GM23338 (cell line): ENCODE results near the gene PSMB5. TPM values are rescaled to one million over a fixed set of nuclear protein-coding genes. Genes with fewer than 3 reads are reported as not detected.

ENCODE experiments used
- CREB1 ChIP-seq: fragments of 250-450 bp; sonication (Bioruptor Pico); IDR thresholded peaks from 2 replicates; pipeline ENCODE4 v1.5.0; 2020; ENCODE audit warnings: low read depth, mild to moderate bottlenecking, moderate library complexity
- EZH2 ChIP-seq: fragments of 200-600 bp; sonication (generic); IDR thresholded peaks from one replicate; pipeline ENCODE4 v1.8.0; 2017; ENCODE audit warnings: antibody characterized with exemption, mild to moderate bottlenecking, low read depth; ENCODE audit not compliant: unreplicated experiment
- JUNB ChIP-seq: IDR thresholded peaks from one replicate; pipeline ENCODE4 v1.6.1; 2016; ENCODE audit warnings: antibody characterized with exemption; ENCODE audit not compliant: unreplicated experiment
- NANOG ChIP-seq: IDR thresholded peaks from 2 replicates; pipeline ENCODE4 v1.6.1; 2016; ENCODE audit warnings: antibody characterized with exemption, borderline replicate concordance
- POLR2AphosphoS5 ChIP-seq: IDR thresholded peaks from 2 replicates; pipeline ENCODE4 v1.6.1; 2016; ENCODE audit warnings: antibody characterized with exemption, low read depth
- ZNF114 ChIP-seq: fragments of 250-450 bp; sonication (Bioruptor Pico); IDR thresholded peaks from 2 replicates; pipeline ENCODE4 v1.5.0; 2020; ENCODE audit warnings: mild to moderate bottlenecking, moderate library complexity
- polyA plus RNA-seq: library from polyadenylated mRNA; unstranded; fragments of >200 nt; fragmentation: Nextera tagmentation; extraction: Ambion mirVana; gene quantifications from 2 replicates; pipeline ENCODE4 v1.2.1, GENCODE V29; 2016
- total RNA-seq: library from RNA; depleted of rRNA; stranded (reverse); fragments of >200 nt; shearing (Covaris generic); gene quantifications from 2 replicates; pipeline ENCODE4 v1.2.3, GENCODE V29; 2014
- TF ChIP-seq, protein P1 (sequence below): fragments of 250-450 bp; sonication (Bioruptor Pico); IDR thresholded peaks from 2 replicates; pipeline ENCODE4 v1.5.0; 2020; ENCODE audit warnings: mild to moderate bottlenecking, moderate library complexity
- TF ChIP-seq, protein P2 (sequence below), 2 experiments: fragments of 200-600 bp in 1 of 2; sonication (generic) in 1 of 2; conservative IDR thresholded peaks; 2 replicates each; pipeline versions ENCODE4 v1.5.1 to v1.6.1; 2016 to 2017; ENCODE audit warnings: antibody characterized with exemption in 2 of 2, low read depth in 2 of 2, mild to moderate bottlenecking in 2 of 2, moderate library complexity in 1 of 2
- TF ChIP-seq, protein P3 (sequence below): IDR thresholded peaks from one replicate; pipeline ENCODE4 v1.6.1; 2018; ENCODE audit warnings: antibody characterized with exemption; ENCODE audit not compliant: unreplicated experiment
- TF ChIP-seq, protein P4 (sequence below): IDR thresholded peaks from 2 replicates; pipeline ENCODE4 v1.6.1; 2016; ENCODE audit warnings: antibody characterized with exemption

The PSMB5 gene
- total and polyA plus RNA-seq, 2 experiments from 2014 or later, result 265 to 341 TPM

DNA sequence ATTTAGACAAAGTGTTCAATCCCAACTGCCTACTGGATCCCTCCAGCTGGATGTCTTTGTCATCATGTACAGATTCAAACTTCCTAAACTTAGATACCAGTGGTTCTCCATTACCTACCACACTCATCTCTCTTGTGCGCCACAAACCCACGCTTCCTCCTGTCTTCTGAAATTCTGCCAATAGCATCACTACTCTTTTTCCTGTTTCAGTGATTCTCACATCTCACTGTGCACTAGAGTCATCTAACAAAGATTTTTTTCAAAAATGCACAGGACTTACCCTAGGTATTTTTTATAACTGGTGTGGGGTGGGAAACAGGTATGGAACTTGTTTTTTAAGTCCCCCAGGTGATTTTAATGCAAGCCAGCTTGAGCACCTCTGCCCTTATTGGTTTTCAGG is 5.9 kb downstream of the PSMB5 start (continued):
- TF ChIP-seq, protein P1, sequence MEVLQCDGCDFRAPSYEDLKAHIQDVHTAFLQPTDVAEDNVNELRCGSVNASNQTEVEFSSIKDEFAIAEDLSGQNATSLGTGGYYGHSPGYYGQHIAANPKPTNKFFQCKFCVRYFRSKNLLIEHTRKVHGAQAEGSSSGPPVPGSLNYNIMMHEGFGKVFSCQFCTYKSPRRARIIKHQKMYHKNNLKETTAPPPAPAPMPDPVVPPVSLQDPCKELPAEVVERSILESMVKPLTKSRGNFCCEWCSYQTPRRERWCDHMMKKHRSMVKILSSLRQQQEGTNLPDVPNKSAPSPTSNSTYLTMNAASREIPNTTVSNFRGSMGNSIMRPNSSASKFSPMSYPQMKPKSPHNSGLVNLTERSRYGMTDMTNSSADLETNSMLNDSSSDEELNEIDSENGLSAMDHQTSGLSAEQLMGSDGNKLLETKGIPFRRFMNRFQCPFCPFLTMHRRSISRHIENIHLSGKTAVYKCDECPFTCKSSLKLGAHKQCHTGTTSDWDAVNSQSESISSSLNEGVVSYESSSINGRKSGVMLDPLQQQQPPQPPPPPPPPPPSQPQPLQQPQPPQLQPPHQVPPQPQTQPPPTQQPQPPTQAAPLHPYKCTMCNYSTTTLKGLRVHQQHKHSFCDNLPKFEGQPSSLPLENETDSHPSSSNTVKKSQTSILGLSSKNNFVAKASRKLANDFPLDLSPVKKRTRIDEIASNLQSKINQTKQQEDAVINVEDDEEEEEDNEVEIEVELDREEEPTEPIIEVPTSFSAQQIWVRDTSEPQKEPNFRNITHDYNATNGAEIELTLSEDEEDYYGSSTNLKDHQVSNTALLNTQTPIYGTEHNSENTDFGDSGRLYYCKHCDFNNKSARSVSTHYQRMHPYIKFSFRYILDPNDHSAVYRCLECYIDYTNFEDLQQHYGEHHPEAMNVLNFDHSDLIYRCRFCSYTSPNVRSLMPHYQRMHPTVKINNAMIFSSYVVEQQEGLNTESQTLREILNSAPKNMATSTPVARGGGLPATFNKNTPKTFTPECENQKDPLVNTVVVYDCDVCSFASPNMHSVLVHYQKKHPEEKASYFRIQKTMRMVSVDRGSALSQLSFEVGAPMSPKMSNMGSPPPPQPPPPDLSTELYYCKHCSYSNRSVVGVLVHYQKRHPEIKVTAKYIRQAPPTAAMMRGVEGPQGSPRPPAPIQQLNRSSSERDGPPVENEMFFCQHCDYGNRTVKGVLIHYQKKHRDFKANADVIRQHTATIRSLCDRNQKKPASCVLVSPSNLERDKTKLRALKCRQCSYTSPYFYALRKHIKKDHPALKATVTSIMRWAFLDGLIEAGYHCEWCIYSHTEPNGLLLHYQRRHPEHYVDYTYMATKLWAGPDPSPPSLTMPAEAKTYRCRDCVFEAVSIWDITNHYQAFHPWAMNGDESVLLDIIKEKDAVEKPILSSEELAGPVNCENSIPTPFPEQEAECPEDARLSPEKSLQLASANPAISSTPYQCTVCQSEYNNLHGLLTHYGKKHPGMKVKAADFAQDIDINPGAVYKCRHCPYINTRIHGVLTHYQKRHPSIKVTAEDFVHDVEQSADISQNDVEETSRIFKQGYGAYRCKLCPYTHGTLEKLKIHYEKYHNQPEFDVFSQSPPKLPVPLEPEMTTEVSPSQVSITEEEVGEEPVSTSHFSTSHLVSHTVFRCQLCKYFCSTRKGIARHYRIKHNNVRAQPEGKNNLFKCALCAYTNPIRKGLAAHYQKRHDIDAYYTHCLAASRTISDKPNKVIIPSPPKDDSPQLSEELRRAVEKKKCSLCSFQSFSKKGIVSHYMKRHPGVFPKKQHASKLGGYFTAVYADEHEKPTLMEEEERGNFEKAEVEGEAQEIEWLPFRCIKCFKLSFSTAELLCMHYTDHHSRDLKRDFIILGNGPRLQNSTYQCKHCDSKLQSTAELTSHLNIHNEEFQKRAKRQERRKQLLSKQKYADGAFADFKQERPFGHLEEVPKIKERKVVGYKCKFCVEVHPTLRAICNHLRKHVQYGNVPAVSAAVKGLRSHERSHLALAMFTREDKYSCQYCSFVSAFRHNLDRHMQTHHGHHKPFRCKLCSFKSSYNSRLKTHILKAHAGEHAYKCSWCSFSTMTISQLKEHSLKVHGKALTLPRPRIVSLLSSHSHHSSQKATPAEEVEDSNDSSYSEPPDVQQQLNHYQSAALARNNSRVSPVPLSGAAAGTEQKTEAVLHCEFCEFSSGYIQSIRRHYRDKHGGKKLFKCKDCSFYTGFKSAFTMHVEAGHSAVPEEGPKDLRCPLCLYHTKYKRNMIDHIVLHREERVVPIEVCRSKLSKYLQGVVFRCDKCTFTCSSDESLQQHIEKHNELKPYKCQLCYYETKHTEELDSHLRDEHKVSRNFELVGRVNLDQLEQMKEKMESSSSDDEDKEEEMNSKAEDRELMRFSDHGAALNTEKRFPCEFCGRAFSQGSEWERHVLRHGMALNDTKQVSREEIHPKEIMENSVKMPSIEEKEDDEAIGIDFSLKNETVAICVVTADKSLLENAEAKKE, result no peak
- TF ChIP-seq POLR2AphosphoS5, result no peak
- TF ChIP-seq, protein P2, sequence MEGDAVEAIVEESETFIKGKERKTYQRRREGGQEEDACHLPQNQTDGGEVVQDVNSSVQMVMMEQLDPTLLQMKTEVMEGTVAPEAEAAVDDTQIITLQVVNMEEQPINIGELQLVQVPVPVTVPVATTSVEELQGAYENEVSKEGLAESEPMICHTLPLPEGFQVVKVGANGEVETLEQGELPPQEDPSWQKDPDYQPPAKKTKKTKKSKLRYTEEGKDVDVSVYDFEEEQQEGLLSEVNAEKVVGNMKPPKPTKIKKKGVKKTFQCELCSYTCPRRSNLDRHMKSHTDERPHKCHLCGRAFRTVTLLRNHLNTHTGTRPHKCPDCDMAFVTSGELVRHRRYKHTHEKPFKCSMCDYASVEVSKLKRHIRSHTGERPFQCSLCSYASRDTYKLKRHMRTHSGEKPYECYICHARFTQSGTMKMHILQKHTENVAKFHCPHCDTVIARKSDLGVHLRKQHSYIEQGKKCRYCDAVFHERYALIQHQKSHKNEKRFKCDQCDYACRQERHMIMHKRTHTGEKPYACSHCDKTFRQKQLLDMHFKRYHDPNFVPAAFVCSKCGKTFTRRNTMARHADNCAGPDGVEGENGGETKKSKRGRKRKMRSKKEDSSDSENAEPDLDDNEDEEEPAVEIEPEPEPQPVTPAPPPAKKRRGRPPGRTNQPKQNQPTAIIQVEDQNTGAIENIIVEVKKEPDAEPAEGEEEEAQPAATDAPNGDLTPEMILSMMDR (conservative IDR thresholded peaks at IDR 0.05; ENCODE audit: low read depth in 2 of 2), result no peak
- no peak for TF ChIP-seq CREB1
- no peak for TF ChIP-seq JUNB
- TF ChIP-seq, protein P3, sequence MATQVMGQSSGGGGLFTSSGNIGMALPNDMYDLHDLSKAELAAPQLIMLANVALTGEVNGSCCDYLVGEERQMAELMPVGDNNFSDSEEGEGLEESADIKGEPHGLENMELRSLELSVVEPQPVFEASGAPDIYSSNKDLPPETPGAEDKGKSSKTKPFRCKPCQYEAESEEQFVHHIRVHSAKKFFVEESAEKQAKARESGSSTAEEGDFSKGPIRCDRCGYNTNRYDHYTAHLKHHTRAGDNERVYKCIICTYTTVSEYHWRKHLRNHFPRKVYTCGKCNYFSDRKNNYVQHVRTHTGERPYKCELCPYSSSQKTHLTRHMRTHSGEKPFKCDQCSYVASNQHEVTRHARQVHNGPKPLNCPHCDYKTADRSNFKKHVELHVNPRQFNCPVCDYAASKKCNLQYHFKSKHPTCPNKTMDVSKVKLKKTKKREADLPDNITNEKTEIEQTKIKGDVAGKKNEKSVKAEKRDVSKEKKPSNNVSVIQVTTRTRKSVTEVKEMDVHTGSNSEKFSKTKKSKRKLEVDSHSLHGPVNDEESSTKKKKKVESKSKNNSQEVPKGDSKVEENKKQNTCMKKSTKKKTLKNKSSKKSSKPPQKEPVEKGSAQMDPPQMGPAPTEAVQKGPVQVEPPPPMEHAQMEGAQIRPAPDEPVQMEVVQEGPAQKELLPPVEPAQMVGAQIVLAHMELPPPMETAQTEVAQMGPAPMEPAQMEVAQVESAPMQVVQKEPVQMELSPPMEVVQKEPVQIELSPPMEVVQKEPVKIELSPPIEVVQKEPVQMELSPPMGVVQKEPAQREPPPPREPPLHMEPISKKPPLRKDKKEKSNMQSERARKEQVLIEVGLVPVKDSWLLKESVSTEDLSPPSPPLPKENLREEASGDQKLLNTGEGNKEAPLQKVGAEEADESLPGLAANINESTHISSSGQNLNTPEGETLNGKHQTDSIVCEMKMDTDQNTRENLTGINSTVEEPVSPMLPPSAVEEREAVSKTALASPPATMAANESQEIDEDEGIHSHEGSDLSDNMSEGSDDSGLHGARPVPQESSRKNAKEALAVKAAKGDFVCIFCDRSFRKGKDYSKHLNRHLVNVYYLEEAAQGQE, result no peak
- no peak for TF ChIP-seq ZNF114 (CRISPR knock-in tag)
- no peak for TF ChIP-seq EZH2
- TF ChIP-seq, protein P4, sequence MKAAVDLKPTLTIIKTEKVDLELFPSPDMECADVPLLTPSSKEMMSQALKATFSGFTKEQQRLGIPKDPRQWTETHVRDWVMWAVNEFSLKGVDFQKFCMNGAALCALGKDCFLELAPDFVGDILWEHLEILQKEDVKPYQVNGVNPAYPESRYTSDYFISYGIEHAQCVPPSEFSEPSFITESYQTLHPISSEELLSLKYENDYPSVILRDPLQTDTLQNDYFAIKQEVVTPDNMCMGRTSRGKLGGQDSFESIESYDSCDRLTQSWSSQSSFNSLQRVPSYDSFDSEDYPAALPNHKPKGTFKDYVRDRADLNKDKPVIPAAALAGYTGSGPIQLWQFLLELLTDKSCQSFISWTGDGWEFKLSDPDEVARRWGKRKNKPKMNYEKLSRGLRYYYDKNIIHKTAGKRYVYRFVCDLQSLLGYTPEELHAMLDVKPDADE, result no peak
- no peak for TF ChIP-seq NANOG
